ENCODE measurements around the gene SPATA20. TPM values are rescaled to one million over a fixed set of nuclear protein-coding genes. Genes with fewer than 3 reads are reported as not detected.

The SPATA20 gene
- total RNA-seq, 1 donor from 2014 or later, result 70.2 TPM

DNA sequence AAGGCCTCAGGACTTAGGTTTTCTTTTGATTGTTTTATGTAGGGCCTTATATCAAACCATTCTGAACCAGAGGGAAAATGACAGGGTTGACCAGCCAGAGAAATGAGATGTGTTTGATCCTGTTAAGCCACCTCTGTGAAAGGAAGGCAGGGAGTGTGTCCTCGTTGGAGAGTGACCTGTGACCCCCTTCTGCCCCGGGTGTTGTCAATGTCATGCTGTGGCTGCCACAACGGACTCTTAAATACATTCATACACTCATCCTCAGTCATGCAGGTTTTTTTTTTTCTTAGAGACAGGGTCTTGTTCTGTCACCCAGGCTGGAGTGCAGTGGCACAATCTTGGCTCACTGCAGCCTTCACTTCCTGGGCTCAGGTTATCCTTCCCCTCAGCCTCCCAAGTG is 32.6 kb upstream of the SPATA20 start:
- no peak for DNase-seq (ENCODE audit: low read depth)
- no peak overlapping the region for H3K4me3 ChIP-seq (ENCODE audit: low read depth, low read length)
- TF ChIP-seq, protein P1, sequence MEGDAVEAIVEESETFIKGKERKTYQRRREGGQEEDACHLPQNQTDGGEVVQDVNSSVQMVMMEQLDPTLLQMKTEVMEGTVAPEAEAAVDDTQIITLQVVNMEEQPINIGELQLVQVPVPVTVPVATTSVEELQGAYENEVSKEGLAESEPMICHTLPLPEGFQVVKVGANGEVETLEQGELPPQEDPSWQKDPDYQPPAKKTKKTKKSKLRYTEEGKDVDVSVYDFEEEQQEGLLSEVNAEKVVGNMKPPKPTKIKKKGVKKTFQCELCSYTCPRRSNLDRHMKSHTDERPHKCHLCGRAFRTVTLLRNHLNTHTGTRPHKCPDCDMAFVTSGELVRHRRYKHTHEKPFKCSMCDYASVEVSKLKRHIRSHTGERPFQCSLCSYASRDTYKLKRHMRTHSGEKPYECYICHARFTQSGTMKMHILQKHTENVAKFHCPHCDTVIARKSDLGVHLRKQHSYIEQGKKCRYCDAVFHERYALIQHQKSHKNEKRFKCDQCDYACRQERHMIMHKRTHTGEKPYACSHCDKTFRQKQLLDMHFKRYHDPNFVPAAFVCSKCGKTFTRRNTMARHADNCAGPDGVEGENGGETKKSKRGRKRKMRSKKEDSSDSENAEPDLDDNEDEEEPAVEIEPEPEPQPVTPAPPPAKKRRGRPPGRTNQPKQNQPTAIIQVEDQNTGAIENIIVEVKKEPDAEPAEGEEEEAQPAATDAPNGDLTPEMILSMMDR (conservative IDR thresholded peaks at IDR 0.05; ENCODE audit: low read depth, low read length), result no peak

DNA sequence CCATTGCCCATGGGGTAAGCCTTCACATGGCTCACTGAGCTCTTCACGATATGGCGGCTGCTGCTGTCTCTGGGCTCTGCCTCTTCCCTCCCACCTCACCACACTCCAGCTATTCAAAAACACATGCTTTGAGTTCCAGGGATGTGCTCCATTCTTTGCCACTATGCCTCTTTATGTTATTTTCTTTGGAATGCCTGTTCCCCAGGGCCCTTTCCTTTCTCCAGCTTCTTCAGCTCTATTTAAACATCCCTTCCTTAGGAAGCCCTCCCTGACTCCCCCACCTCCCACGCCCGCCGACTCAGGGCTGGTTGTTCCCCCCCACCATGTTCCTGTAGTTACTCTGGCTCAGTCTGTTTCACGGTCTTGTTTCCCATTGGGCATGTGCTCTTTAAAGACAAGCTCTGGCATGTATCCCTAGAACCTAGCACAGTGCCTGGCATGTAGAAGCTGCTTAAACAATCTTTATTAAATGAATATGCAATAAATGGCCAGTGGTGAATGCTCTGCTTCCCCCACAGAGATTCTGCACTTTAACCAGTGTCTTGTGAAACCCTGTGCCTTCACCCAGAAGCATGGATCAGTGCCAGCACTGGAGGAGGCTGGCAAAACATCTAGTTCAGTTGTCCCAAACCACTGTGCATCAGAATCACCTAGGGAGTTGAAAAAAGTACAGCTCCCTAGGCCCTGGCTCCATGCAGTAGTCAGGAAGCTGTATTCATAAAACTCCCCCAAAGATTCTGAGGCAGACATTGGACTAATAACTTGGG is 31.9 kb upstream of the SPATA20 start:
- TF ChIP-seq, protein P1 (conservative IDR thresholded peaks at IDR 0.05; ENCODE audit: low read depth, low read length), result no peak
- no peak overlapping the region for H3K4me3 ChIP-seq (ENCODE audit: low read depth, low read length)
- peak; percentile 35 for DNase-seq (ENCODE audit: low read depth)

- TF ChIP-seq, protein P1 (conservative IDR thresholded peaks at IDR 0.05; ENCODE audit: low read depth, low read length), result no peak
- DNase-seq (ENCODE audit: low read depth), result no peak
- H3K4me3 ChIP-seq (ENCODE audit: low read depth, low read length), result no peak overlapping the region
Measured at GRCh38 chr17:50517011-50517410, 30.0 kb upstream of the SPATA20 start.

DNA sequence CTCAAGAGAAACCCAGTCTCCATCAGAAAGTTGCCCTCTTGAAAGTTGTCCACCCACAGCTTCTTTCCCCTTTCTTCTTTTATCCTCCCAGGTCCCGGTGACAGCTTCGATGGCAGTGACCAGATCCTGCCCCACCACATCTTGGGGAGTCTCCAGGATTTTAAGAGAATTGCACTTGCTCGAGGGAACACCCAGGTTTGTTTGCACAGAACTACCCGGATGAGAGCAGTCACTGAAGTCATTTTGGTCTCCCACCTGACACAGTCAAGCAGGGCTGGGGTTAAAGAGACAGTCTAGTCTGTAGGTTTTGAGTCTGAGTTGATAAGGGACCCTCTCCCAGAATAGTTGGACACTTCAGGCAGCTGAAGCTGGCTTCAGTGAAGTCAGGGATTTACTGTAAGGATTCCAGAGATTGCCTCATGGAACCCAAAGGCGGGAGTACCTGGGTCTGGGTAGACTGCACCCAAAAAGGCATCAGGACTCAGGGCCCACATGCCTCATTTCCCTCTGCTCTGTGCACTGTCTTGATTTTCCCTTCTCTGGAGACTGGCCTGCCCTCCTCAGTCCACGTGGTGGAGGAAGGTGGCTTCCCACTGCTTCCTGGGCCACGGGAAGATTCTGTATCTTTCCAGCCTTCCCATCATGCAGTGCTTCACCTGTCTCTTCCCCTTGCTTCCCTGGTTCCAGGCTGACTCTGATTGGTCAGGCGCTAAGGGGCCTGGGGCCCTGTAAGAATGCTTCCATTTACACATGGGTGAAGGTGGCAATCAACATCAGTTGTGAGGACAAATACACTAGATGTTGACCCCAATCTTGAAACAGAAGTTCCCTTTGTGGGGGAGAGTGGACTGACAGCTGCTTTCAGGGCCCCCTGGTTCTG is 29.2 kb upstream of the SPATA20 start:
- TF ChIP-seq, protein P1 (conservative IDR thresholded peaks at IDR 0.05; ENCODE audit: low read depth, low read length), result no peak
- DNase-seq (ENCODE audit: low read depth), result no peak
- H3K4me3 ChIP-seq (ENCODE audit: low read depth, low read length), result no peak overlapping the region

- TF ChIP-seq, protein P1 (conservative IDR thresholded peaks at IDR 0.05; ENCODE audit: low read depth, low read length), result no peak
- no peak for DNase-seq (ENCODE audit: low read depth)
- no peak overlapping the region for H3K4me3 ChIP-seq (ENCODE audit: low read depth, low read length)
Measured at GRCh38 chr17:50518384-50519023, 28.5 kb upstream of the SPATA20 start.

GRCh38 chr17:50519141-50519834 is 27.7 kb upstream of the SPATA20 start:
- TF ChIP-seq, protein P1 (conservative IDR thresholded peaks at IDR 0.05; ENCODE audit: low read depth, low read length), result no peak
- no peak for DNase-seq (ENCODE audit: low read depth)

More at GRCh38 chr17:50519141-50519834, 27.7 kb upstream of the SPATA20 start:
- no peak overlapping the region for H3K4me3 ChIP-seq (ENCODE audit: low read depth, low read length)
